Activated CD8-positive, alpha-beta T cell treated with anti-CD3 and anti-CD28 coated beads for 36 hours (primary cell): ENCODE results near the gene ATAT1. TPM values are rescaled to one million over a fixed set of nuclear protein-coding genes. Genes with fewer than 3 reads are reported as not detected.
A peak's percentile ranks its signal among the peaks of the same experiment; 100 is the strongest.

Source experiments
- ATAC-seq: fragments of 200-7000 bp; cut with Tn5 transposase; one replicate; pipeline ENCODE4 v1.10.0; 2021; ENCODE audit warnings: mild to moderate bottlenecking, moderate library complexity
- CTCF ChIA-PET: fragments of 350-600 bp; sonication (Branson Sonifier 250); formaldehyde crosslinking; loops from one replicate; lab custom pipeline; 2021; ENCODE audit warnings: antibody characterized with exemption; lab: Charles Lee
- POLR2A ChIA-PET: fragments of 350-600 bp; sonication (Branson Sonifier 250); formaldehyde crosslinking; loops from one replicate; lab custom pipeline; 2021; ENCODE audit warnings: antibody characterized with exemption; lab: Charles Lee
- DNase-seq: peaks from one replicate; pipeline ENCODE4 v3.0.0-alpha.2; 2020
- H3K27ac Mint-ChIP-seq: one replicate; pipeline ENCODE4 v1.8.0; 2021; ENCODE audit warnings: mild to moderate bottlenecking, mixed read lengths
- H3K27me3 Mint-ChIP-seq: one replicate; pipeline ENCODE4 v1.8.0; 2021; ENCODE audit warnings: mixed read lengths
- H3K36me3 Mint-ChIP-seq: one replicate; pipeline ENCODE4 v1.8.0; 2021; ENCODE audit warnings: low read depth, mixed read lengths
- H3K4me1 Mint-ChIP-seq: one replicate; pipeline ENCODE4 v1.8.0; 2021; ENCODE audit warnings: low read depth, mixed read lengths
- H3K4me3 Mint-ChIP-seq: one replicate; pipeline ENCODE4 v1.8.0; 2021; ENCODE audit warnings: mild to moderate bottlenecking, moderate library complexity, mixed read lengths
- H3K9me3 Mint-ChIP-seq: one replicate; pipeline ENCODE4 v1.8.0; 2021; ENCODE audit warnings: mixed read lengths
- intact Hi-C: fragments of 100-400 bp; cut with micrococcal nuclease; formaldehyde crosslinking; loops from one replicate; pipeline ENCODE4 v1.10.0; 2022
- total RNA-seq, 2 experiments: library from RNA; stranded (reverse); gene quantifications; one replicate each; pipeline ENCODE4 v1.2.3, GENCODE V29; 2021
- TF ChIP-seq, protein P1 (sequence below): fragments of 200-600 bp; IDR thresholded peaks from one replicate; pipeline ENCODE4 v1.8.0; 2022; ENCODE audit warnings: antibody characterized with exemption, mild to moderate bottlenecking

ATAT1 gene
- total RNA-seq, 2 experiments from 2014 or later, result 7.5 to 7.8 TPM

DNA sequence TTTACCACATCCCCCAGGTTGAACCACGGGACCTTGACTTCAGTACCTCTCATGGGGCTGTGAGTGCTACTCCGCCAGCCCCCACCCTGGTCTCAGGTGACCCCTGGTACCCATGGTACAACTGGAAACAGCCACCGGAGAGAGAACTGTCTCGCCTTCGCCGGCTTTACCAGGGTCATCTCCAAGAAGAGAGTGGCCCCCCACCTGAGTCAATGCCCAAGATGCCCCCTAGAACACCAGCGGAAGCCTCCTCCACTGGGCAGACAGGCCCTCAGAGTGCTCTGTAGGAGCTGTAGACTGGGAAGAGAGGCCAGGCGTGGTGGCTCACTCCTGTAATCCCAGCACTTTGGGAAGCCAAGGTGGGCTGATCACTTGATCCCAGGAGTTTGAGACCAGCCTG, 1.2 kb upstream of the ATAT1 start:
- Mint-ChIP-seq H3K36me3 (peaks cover 43% of the 10 kb centered on the region), H3K9me3 (no peaks in the 10 kb centered on the region), H3K4me3 (no peak overlapping the region), H3K27ac (no peak overlapping the region), H3K27me3 (no peaks in the 10 kb centered on the region), H3K4me1 (peaks cover 31% of the 10 kb centered on the region)
- ATAC-seq (no peak), DNase-seq (no peak)
- TF ChIP-seq, protein P1, sequence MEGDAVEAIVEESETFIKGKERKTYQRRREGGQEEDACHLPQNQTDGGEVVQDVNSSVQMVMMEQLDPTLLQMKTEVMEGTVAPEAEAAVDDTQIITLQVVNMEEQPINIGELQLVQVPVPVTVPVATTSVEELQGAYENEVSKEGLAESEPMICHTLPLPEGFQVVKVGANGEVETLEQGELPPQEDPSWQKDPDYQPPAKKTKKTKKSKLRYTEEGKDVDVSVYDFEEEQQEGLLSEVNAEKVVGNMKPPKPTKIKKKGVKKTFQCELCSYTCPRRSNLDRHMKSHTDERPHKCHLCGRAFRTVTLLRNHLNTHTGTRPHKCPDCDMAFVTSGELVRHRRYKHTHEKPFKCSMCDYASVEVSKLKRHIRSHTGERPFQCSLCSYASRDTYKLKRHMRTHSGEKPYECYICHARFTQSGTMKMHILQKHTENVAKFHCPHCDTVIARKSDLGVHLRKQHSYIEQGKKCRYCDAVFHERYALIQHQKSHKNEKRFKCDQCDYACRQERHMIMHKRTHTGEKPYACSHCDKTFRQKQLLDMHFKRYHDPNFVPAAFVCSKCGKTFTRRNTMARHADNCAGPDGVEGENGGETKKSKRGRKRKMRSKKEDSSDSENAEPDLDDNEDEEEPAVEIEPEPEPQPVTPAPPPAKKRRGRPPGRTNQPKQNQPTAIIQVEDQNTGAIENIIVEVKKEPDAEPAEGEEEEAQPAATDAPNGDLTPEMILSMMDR, result no peak
- CTCF ChIA-PET, result interaction anchor here (1.0 to 2.0 kb wide), 4 partner anchors 7 to 105 kb away, joined by 4 to 8 read pairs (median 6); partner anchors contain the start of genes DHX16 and MRPS18B
- intact Hi-C loops, result no loop called here
- POLR2A ChIA-PET, result interaction anchor here (0.6 to 2.1 kb wide), 6 partner anchors 7 to 35 kb away, joined by 3 to 10 read pairs (median 5); partner anchors contain the start of gene MRPS18B

DNA sequence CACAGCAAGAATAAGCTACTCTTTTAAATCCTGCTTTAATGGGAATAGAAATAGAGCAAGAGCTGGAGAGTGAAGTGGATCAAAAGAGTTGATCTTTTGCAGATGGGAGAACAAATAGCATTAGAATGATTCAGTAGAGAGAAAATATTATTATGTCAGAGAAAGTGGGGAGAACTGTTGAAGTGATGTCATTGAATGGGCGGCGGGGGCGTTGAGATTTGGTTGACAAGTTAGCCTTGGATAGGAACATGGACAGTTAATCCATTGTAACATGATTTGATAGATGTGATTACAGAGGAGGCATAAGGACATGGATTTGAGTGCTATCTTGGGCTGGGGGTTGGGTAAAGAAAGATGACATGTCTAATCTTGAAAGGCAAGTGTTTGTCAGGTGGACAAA, 9.2 kb downstream of the ATAT1 start:
- DNase-seq (no peak), ATAC-seq (no peak)
- CTCF ChIA-PET, result no interaction called here
- Mint-ChIP-seq H3K36me3 (peaks cover 21% of the 10 kb centered on the region), H3K4me3 (no peak overlapping the region), H3K27me3 (no peaks in the 10 kb centered on the region), H3K9me3 (no peaks in the 10 kb centered on the region), H3K4me1 (peaks cover 8% of the 10 kb centered on the region), H3K27ac (no peak overlapping the region)
- intact Hi-C loops, result no loop called here
- TF ChIP-seq, protein P1, result no peak
- POLR2A ChIA-PET, result no interaction called here

DNA sequence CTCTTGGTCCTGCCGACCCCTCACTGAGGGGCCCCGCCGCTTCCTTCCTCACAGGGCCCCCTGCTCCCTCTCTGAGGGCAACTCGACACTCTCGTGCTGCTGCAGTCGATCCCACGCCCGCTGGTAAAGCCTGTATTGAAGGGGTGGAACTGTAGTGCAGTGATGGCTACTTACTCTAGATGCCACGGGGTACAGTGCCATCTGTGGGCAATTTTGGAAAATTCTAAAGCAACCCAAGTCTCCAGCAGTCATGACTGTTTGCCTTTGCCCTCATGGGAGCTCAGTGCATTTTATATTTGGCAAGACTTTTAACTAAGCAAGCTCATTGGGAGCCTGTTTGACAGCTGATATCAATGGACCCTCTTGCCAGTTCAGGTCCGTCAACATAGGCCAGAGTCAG, 13.8 kb downstream of the ATAT1 start:
- Mint-ChIP-seq H3K4me3 (no peak overlapping the region), H3K4me1 (peaks cover 22% of the 10 kb centered on the region), H3K36me3 (peaks cover 8% of the 10 kb centered on the region), H3K9me3 (no peaks in the 10 kb centered on the region), H3K27ac (peak overlapping the region; percentile 50), H3K27me3 (no peaks in the 10 kb centered on the region)
- intact Hi-C loops, result no loop called here
- TF ChIP-seq, protein P1, result no peak
- POLR2A ChIA-PET, result interaction anchor here (1.6 kb wide), 1 partner anchor 22 kb away, joined by 6 read pairs; the partner anchor contains the start of gene MRPS18B
- ATAC-seq, result no peak
- DNase-seq, result no peak
- CTCF ChIA-PET, result interaction anchor here (0.8 to 3.6 kb wide), 8 partner anchors 11 to 157 kb away, joined by 3 to 13 read pairs (median 4); no protein-coding TSS in a partner anchor

DNA sequence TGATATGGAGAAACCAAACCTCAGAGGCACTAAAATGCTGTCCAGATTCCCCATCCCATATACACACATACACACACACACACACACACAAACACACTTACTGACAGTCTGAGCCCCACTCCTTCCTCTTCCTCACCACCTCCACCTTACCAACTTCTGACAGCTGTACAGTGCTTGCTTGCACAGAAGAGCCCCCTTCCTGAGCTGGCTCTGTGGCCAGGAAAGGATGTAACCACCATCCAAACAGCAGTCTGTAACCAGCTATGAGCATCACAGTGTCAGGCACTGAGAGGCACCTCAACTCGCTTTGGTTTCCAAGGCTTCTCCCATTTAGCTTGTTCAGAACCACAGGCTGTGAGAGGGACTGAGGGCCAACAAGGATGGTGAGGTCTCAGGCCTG, 14.4 kb downstream of the ATAT1 start:
- Mint-ChIP-seq H3K4me3 (no peak overlapping the region), H3K27ac (peak overlapping the region; percentile 11), H3K27me3 (no peaks in the 10 kb centered on the region), H3K36me3 (peaks cover 8% of the 10 kb centered on the region), H3K4me1 (peaks cover 28% of the 10 kb centered on the region), H3K9me3 (no peaks in the 10 kb centered on the region)
- DNase-seq (no peak), ATAC-seq (peak; percentile 58)
- TF ChIP-seq, protein P1, result no peak
- intact Hi-C loops, result no loop called here
- ChIA-PET POLR2A (interaction anchor here (0.7 to 1.6 kb wide), 3 partner anchors 10 to 90 kb away, joined by 3 to 6 read pairs (median 3); partner anchors contain the start of gene MRPS18B), CTCF (interaction anchor here (0.8 to 3.6 kb wide), 7 partner anchors 11 to 99 kb away, joined by 3 to 13 read pairs (median 5); no protein-coding TSS in a partner anchor)

DNA sequence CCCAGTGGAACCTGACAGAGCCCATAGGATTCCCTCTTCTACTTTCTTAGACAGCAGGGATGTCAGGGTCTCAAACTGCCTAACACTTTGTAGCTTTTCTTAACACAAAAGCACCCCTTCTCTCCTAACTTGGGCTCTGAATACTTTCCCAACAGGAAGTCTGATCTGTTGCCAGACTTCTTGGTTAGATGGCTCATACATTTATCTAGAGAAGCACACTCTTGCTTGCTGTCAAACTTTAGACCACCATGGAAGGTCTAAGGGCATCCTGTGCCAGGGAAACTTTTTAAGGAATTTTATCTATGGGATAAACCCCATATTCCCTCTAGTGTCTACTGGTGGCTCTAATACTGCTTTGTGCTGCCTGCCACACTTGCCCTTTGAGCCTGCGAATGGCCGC, 17.0 kb downstream of the ATAT1 start:
- intact Hi-C loops, result no loop called here
- Mint-ChIP-seq H3K27ac (no peak overlapping the region), H3K4me1 (peaks cover 37% of the 10 kb centered on the region), H3K27me3 (no peaks in the 10 kb centered on the region), H3K9me3 (no peaks in the 10 kb centered on the region), H3K4me3 (no peak overlapping the region), H3K36me3 (peaks cover 11% of the 10 kb centered on the region)
- ATAC-seq (no peak), DNase-seq (no peak)
- ChIA-PET POLR2A (no interaction called here), CTCF (interaction anchor here (1.5 kb wide), 1 partner anchor 47 kb away, joined by 4 read pairs; no protein-coding TSS in a partner anchor)
- TF ChIP-seq, protein P1, result no peak
